PC-3 (cell line): ENCODE data around the gene ZDHHC19. TPM values are rescaled to one million over a fixed set of nuclear protein-coding genes. Genes with fewer than 3 reads are reported as not detected.
A peak's percentile ranks its signal among the peaks of the same experiment; 100 is the strongest.

Experiments
- ATAC-seq: fragments of 200-7000 bp; cut with Tn5 transposase; 2 replicates; pipeline ENCODE4 v1.9.1; 2020; ENCODE audit warnings: mild to moderate bottlenecking, moderate library complexity
- BruUV-seq: library from RNA; stranded (reverse); fragments of 400-500 nt; replicated peaks from 2 replicates; lab custom pipeline; 2021; lab: Mats Ljungman, UMichigan
- CTCF ChIA-PET: fragments of 300-600 bp; sonication (Branson Sonifier 250); formaldehyde crosslinking; loops from one replicate; lab custom pipeline; 2022; ENCODE audit warnings: antibody characterized with exemption; lab: Charles Lee
- POLR2A ChIA-PET: fragments of 300-600 bp; sonication (Branson Sonifier 250); formaldehyde crosslinking; loops from one replicate; lab custom pipeline; 2022; ENCODE audit warnings: antibody characterized with exemption; ENCODE audit not compliant: unreplicated experiment; lab: Charles Lee
- DNase-seq: peaks from one replicate; pipeline ENCODE4 v3.0.0-alpha.2; 2015
- H2AFZ ChIP-seq: fragments of 300-600 bp; sonication (generic); 2 replicates; pipeline ENCODE4 v1.6.0; 2016; ENCODE audit warnings: antibody characterized with exemption, low read length
- H3F3A ChIP-seq: fragments of 300-600 bp; sonication (generic); one replicate; pipeline ENCODE4 v1.6.0; 2017; ENCODE audit warnings: antibody characterized with exemption, low read length, control low read depth, mild to moderate bottlenecking; ENCODE audit not compliant: unreplicated experiment
- H3K27ac ChIP-seq: fragments of 300-600 bp; sonication (generic); 2 replicates; pipeline ENCODE4 v1.5.1; 2016; ENCODE audit warnings: mild to moderate bottlenecking, low read length
- H3K27me3 ChIP-seq: fragments of 300-600 bp; sonication (generic); 2 replicates; pipeline ENCODE4 v1.6.1; 2016; ENCODE audit warnings: low read length, mixed read lengths
- H3K36me3 ChIP-seq: fragments of 300-600 bp; sonication (generic); 2 replicates; pipeline ENCODE4 v1.6.1; 2016; ENCODE audit warnings: low read depth, mixed run types, low read length, mixed read lengths
- H3K4me1 ChIP-seq: fragments of 300-600 bp; sonication (generic); 2 replicates; pipeline ENCODE4 v1.5.1; 2016; ENCODE audit warnings: low read length; ENCODE audit not compliant: insufficient read depth
- H3K4me2 ChIP-seq: fragments of 300-600 bp; sonication (generic); 2 replicates; pipeline ENCODE4 v1.6.0; 2016; ENCODE audit warnings: low read length
- H3K4me3 ChIP-seq: fragments of 300-600 bp; sonication (generic); 2 replicates; pipeline ENCODE4 v1.5.1; 2016; ENCODE audit warnings: mild to moderate bottlenecking, low read length, mixed read lengths
- H3K79me2 ChIP-seq: fragments of 300-600 bp; sonication (generic); 2 replicates; pipeline ENCODE4 v1.6.1; 2017; ENCODE audit warnings: low read length, mixed read lengths
- H3K9ac ChIP-seq: fragments of 300-600 bp; sonication (generic); 2 replicates; pipeline ENCODE4 v1.6.0; 2016; ENCODE audit warnings: mild to moderate bottlenecking, low read length
- H3K9me2 ChIP-seq: fragments of 300-600 bp; sonication (generic); replicated peaks from 2 replicates; pipeline ENCODE4 v1.6.1; 2016; ENCODE audit warnings: mixed run types, low read length, mixed read lengths
- H3K9me3 ChIP-seq: fragments of 300-600 bp; sonication (generic); 2 replicates; pipeline ENCODE4 v1.6.1; 2016; ENCODE audit warnings: low read length, mixed read lengths
- H4K20me1 ChIP-seq: fragments of 300-600 bp; sonication (generic); 2 replicates; pipeline ENCODE4 v1.6.1; 2016; ENCODE audit warnings: low read length, mixed read lengths
- EZH2 ChIP-seq: fragments of 300-600 bp; sonication (generic); IDR thresholded peaks from one replicate; pipeline ENCODE4 v1.6.1; 2017; ENCODE audit warnings: antibody characterized with exemption, mild to moderate bottlenecking, low read length; ENCODE audit not compliant: unreplicated experiment
- EZH2phosphoT487 ChIP-seq: fragments of 300-600 bp; sonication (generic); IDR thresholded peaks from 2 replicates; pipeline ENCODE4 v1.6.1; 2018; ENCODE audit warnings: mild to moderate bottlenecking, antibody characterized with exemption, low read length, borderline replicate concordance
- intact Hi-C: fragments of 100-400 bp; cut with micrococcal nuclease; formaldehyde crosslinking; loops from 2 replicates; pipeline ENCODE4 v1.9.0; 2023
- total RNA-seq: library from RNA; depleted of rRNA; stranded (reverse); fragments of >200 nt; gene quantifications from 2 replicates; pipeline ENCODE4 v1.2.3, GENCODE V29; 2014
- TF ChIP-seq, protein P1 (sequence below): fragments of 300-600 bp; sonication (generic); conservative IDR thresholded peaks from 2 replicates; pipeline ENCODE4 v1.5.1; 2017; ENCODE audit warnings: antibody characterized with exemption, low read depth, mild to moderate bottlenecking, low read length

ZDHHC19 gene
- total RNA-seq, 1 experiment from 2014 or later, result not detected

DNA sequence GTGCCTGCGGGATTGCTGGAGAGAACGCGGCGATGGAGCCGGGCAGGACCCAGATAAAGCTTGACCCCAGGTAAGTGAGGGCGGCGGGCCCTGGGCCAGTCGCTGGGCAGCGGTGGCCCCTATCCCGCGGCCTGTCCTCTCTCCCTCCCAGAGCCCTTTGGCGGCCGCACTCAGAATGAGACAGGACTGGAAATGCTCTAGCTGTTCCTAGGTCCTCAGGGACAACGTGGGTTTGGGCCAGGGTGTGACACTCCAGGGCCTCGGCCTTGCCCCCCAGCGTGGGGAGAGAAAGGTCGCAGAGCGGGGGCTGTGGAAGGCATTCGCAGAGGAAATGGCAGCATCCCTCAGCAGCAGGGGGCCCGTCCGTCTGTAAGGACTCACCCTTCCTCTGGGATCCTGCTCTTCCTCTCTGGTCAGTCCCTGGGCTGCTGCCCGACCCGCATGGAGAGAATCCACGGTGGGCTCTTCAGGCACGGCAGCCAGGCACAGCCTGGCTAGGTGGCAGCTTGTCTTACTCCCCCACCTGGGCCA lies 5.5 kb upstream of the ZDHHC19 start:
- peaks cover 36% of the 10 kb centered on the region for H3K4me1 ChIP-seq
- TF ChIP-seq EZH2 (no peak), EZH2phosphoT487 (no peak)
- TF ChIP-seq, protein P1, sequence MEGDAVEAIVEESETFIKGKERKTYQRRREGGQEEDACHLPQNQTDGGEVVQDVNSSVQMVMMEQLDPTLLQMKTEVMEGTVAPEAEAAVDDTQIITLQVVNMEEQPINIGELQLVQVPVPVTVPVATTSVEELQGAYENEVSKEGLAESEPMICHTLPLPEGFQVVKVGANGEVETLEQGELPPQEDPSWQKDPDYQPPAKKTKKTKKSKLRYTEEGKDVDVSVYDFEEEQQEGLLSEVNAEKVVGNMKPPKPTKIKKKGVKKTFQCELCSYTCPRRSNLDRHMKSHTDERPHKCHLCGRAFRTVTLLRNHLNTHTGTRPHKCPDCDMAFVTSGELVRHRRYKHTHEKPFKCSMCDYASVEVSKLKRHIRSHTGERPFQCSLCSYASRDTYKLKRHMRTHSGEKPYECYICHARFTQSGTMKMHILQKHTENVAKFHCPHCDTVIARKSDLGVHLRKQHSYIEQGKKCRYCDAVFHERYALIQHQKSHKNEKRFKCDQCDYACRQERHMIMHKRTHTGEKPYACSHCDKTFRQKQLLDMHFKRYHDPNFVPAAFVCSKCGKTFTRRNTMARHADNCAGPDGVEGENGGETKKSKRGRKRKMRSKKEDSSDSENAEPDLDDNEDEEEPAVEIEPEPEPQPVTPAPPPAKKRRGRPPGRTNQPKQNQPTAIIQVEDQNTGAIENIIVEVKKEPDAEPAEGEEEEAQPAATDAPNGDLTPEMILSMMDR, result no peak
- peak overlapping the region; percentile 66 for H3K9ac ChIP-seq
- no peaks in the 10 kb centered on the region for H3K27me3 ChIP-seq
- ChIA-PET CTCF (no interaction called here), POLR2A (no interaction called here)
- peak overlapping the region; percentile 74 for H2AFZ ChIP-seq
- ATAC-seq (peak; percentile 3), DNase-seq (no peak)
- no TSS peak for BruUV-seq
- H3K9me3 ChIP-seq, result no peaks in the 10 kb centered on the region
- peak overlapping the region; percentile 76 for H3K4me3 ChIP-seq
- no peaks in the 10 kb centered on the region for H3F3A ChIP-seq
- peak overlapping the region; percentile 97 for H3K4me2 ChIP-seq
- H3K36me3 ChIP-seq, result no peaks in the 10 kb centered on the region
- H4K20me1 ChIP-seq, result no peaks in the 10 kb centered on the region
- no peaks in the 10 kb centered on the region for H3K9me2 ChIP-seq
- peaks cover 10% of the 10 kb centered on the region; the same call in 1 of the 2 replicates for H3K79me2 ChIP-seq
- intact Hi-C loops, result no loop called here
- H3K27ac ChIP-seq, result peak overlapping the region; percentile 43

DNA sequence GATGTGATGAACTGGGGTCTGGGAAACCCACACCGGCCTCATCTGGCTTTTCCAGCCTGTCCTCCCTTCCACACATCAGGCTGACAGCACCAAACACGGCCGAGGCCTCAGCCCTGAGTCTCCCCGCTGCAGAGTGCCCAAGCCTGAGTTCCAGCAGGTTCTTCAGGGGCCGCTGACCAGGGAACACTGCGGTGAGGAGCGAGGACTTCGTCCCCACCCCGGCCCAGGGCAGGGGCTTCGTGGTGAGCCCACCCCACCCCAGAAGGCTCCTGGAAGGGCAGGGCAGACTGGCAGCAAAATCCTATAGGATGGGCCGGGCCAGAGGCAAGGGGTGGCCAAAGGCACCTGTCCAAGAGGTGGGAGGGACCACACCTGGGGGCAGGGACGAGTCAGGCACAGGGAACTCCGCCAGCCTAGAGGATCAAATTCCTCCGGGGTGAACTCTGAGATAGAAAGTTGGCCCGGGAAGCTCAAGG lies 4.9 kb upstream of the ZDHHC19 start, which contains the start of gene SLC51A:
Gene SLC51A (plus strand): TSS at position 446 of the 476 bp plus-strand sequence. CDS start 179 bp downstream, outside the sequence.
- Histone ChIP-seq H3K4me2 (peak within 1 kb of the TSS; percentile 97), H3K4me1 (peaks cover 36% of the 10 kb centered on the region), H3K27me3 (no peaks in the 10 kb centered on the region), H3K36me3 (no peaks in the 10 kb centered on the region), H2AFZ (peak within 1 kb of the TSS; percentile 74), H3K79me2 (peaks cover 10% of the 10 kb centered on the region; the same call in 1 of the 2 replicates), H3K27ac (peak within 1 kb of the TSS; percentile 73), H3K4me3 (peak within 1 kb of the TSS; percentile 76), H3F3A (no peaks in the 10 kb centered on the region), H3K9me3 (no peaks in the 10 kb centered on the region), H3K9ac (peak within 1 kb of the TSS; percentile 66), H4K20me1 (no peaks in the 10 kb centered on the region), H3K9me2 (no peaks in the 10 kb centered on the region)
- ChIA-PET POLR2A (no interaction called here), CTCF (no interaction called here)
- peak; percentile 83 for DNase-seq
- TF ChIP-seq, protein P1, result no peak
- TF ChIP-seq EZH2phosphoT487 (no peak), EZH2 (no peak)
- no TSS peak for BruUV-seq
- intact Hi-C loops, result no loop called here
- ATAC-seq, result peak; percentile 65

DNA sequence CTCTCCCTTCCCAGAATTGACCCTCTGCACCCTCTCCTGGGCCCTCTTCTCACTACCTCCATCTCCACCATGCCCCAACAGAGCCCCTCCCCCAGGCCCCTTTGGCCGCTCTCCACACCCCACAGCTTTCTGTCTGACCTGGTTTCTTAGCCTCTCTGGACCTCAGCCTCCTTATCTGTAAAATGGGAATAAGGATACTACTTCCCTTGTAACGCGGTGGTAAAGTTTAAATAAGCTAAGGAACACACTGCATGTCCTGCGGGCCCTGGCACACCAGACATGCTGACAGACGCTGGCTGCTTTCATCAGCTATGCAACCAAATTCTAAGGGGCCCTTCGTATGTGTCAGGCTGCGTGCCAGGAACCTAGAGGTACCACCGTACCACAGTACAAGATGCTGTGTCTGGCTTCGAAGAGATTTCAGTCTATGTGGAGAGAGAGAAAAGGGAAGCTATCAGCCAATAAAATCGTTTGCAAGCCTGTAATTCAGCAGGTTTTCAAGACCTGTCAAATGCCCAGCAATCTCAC lies 4.4 kb upstream of the ZDHHC19 start:
- TF ChIP-seq EZH2, result no peak
- Histone ChIP-seq H3K36me3 (no peaks in the 10 kb centered on the region), H3K27me3 (no peaks in the 10 kb centered on the region), H3K9ac (no peak overlapping the region), H3K27ac (0 out of 2 replicates have a peak overlapping the region, but pooled peaks have one; percentile 18), H4K20me1 (no peaks in the 10 kb centered on the region), H3K4me1 (peaks cover 36% of the 10 kb centered on the region), H3K9me3 (no peaks in the 10 kb centered on the region), H3F3A (no peaks in the 10 kb centered on the region), H3K79me2 (peaks cover 10% of the 10 kb centered on the region; the same call in 1 of the 2 replicates), H3K4me2 (peak overlapping the region; percentile 97; the same call in 1 of the 2 replicates), H3K9me2 (no peaks in the 10 kb centered on the region), H2AFZ (peak overlapping the region; percentile 67), H3K4me3 (no peak overlapping the region; the same call in 1 of the 2 replicates)
- ChIA-PET CTCF (no interaction called here), POLR2A (no interaction called here)
- ATAC-seq, result no peak; the same call in 1 of the 2 replicates
- intact Hi-C loops, result no loop called here
- no TSS peak for BruUV-seq
- DNase-seq, result no peak
